Mesothelial cell of epicardium (in vitro differentiated cells): ENCODE measurements around the gene TP53BP1. TPM values are rescaled to one million over a fixed set of nuclear protein-coding genes. Genes with fewer than 3 reads are reported as not detected.

ENCODE experiments used
- DNase-seq, 2 experiments: peaks; one replicate each; pipeline ENCODE4 v3.0.0; 2021; ENCODE audit warnings: low spot score in 2 of 2; ENCODE audit not compliant: unreplicated experiment in 2 of 2
- H3K27ac Mint-ChIP-seq: 2 replicates; pipeline ENCODE4 v1.8.0; 2021; ENCODE audit warnings: mixed read lengths
- H3K27me3 Mint-ChIP-seq: 2 replicates; pipeline ENCODE4 v1.8.0; 2021; ENCODE audit warnings: low read depth, mixed read lengths
- H3K36me3 Mint-ChIP-seq: 2 replicates; pipeline ENCODE4 v1.8.0; 2021; ENCODE audit warnings: mixed read lengths
- H3K4me1 Mint-ChIP-seq: 2 replicates; pipeline ENCODE4 v1.8.0; 2021; ENCODE audit warnings: mixed read lengths
- H3K4me3 Mint-ChIP-seq: 2 replicates; pipeline ENCODE4 v1.8.0; 2021; ENCODE audit warnings: mild to moderate bottlenecking, moderate library complexity, mixed read lengths
- H3K9me3 Mint-ChIP-seq: 2 replicates; pipeline ENCODE4 v1.8.0; 2021; ENCODE audit warnings: mixed read lengths
- total RNA-seq: library from RNA; stranded (reverse); gene quantifications from 3 replicates; pipeline ENCODE4 v1.2.1, GENCODE V29; 2021
- TF ChIP-seq, protein P1 (sequence below): fragments of 200-600 bp; sonication (generic); IDR thresholded peaks from one replicate; pipeline ENCODE4 v1.5.0; 2021; ENCODE audit warnings: antibody characterized with exemption; ENCODE audit not compliant: unreplicated experiment

TP53BP1 gene
- total RNA-seq, 1 donor from 2014 or later, result 112 TPM

DNA sequence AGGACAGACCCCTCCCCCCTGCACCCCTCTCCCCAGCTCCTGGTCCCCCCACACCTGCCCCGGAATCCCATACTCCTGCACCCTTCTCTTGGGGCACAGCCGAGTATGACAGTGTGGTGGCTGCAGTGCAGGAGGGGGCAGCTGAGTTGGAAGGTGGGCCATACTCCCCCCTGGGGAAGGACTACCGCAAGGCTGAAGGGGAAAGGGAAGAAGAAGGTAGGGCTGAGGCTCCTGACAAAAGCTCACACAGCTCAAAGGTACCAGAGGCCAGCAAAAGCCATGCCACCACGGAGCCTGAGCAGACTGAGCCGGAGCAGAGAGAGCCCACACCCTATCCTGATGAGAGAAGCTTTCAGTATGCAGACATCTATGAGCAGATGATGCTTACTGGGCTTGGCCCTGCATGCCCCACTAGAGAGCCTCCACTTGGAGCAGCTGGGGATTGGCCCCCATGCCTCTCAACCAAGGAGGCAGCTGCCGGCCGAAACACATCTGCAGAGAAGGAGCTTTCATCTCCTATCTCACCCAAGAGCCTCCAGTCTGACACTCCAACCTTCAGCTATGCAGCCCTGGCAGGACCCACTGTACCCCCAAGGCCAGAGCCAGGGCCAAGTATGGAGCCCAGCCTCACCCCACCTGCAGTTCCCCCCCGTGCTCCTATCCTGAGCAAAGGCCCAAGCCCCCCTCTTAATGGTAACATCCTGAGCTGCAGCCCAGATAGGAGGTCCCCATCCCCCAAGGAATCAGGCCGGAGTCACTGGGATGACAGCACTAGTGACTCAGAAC, 34.3 kb upstream of the TP53BP1 start:
- peaks cover 8% of the 10 kb centered on the region for H3K9me3 Mint-ChIP-seq
- no peak for DNase-seq
- H3K27ac Mint-ChIP-seq, result no peak overlapping the region
- H3K4me1 Mint-ChIP-seq, result peaks cover 10% of the 10 kb centered on the region
- H3K36me3 Mint-ChIP-seq, result peaks cover 37% of the 10 kb centered on the region
- no peaks in the 10 kb centered on the region for H3K27me3 Mint-ChIP-seq
- no peak overlapping the region for H3K4me3 Mint-ChIP-seq
- TF ChIP-seq, protein P1, sequence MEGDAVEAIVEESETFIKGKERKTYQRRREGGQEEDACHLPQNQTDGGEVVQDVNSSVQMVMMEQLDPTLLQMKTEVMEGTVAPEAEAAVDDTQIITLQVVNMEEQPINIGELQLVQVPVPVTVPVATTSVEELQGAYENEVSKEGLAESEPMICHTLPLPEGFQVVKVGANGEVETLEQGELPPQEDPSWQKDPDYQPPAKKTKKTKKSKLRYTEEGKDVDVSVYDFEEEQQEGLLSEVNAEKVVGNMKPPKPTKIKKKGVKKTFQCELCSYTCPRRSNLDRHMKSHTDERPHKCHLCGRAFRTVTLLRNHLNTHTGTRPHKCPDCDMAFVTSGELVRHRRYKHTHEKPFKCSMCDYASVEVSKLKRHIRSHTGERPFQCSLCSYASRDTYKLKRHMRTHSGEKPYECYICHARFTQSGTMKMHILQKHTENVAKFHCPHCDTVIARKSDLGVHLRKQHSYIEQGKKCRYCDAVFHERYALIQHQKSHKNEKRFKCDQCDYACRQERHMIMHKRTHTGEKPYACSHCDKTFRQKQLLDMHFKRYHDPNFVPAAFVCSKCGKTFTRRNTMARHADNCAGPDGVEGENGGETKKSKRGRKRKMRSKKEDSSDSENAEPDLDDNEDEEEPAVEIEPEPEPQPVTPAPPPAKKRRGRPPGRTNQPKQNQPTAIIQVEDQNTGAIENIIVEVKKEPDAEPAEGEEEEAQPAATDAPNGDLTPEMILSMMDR, result no peak

DNA sequence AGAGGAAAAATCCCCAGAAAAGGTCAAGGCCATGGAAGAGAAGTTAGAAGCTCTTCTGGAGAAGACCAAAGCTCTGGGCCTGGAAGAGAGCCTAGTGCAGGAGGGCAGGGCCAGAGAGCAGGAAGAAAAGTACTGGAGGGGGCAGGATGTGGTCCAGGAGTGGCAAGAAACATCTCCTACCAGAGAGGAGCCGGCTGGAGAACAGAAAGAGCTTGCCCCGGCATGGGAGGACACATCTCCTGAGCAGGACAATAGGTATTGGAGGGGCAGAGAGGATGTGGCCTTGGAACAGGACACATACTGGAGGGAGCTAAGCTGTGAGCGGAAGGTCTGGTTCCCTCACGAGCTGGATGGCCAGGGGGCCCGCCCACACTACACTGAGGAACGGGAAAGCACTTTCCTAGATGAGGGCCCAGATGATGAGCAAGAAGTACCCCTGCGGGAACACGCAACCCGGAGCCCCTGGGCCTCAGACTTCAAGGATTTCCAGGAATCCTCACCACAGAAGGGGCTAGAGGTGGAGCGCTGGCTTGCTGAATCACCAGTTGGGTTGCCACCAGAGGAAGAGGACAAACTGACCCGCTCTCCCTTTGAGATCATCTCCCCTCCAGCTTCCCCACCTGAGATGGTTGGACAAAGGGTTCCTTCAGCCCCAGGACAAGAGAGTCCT, 33.4 kb upstream of the TP53BP1 start:
- Mint-ChIP-seq H3K36me3 (peaks cover 46% of the 10 kb centered on the region), H3K4me1 (peaks cover 4% of the 10 kb centered on the region), H3K4me3 (no peak overlapping the region), H3K9me3 (peaks cover 8% of the 10 kb centered on the region), H3K27me3 (no peaks in the 10 kb centered on the region), H3K27ac (no peak overlapping the region)
- TF ChIP-seq, protein P1, result no peak
- DNase-seq, result no peak

DNA sequence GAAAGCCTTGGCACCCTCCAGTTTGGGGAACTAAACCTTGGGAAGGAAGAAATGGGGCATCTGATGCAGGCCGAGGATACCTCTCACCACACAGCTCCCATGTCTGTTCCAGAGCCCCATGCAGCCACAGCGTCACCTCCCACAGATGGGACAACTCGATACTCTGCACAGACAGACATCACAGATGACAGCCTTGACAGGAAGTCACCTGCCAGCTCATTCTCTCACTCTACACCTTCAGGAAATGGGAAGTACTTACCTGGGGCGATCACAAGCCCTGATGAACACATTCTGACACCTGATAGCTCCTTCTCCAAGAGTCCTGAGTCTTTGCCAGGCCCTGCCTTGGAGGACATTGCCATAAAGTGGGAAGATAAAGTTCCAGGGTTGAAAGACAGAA, 32.2 kb upstream of the TP53BP1 start:
- Mint-ChIP-seq H3K36me3 (peaks cover 48% of the 10 kb centered on the region), H3K4me1 (no peaks in the 10 kb centered on the region), H3K4me3 (no peak overlapping the region), H3K27me3 (no peaks in the 10 kb centered on the region), H3K9me3 (peaks cover 8% of the 10 kb centered on the region), H3K27ac (no peak overlapping the region)
- TF ChIP-seq, protein P1, result no peak
- DNase-seq, result no peak

DNA sequence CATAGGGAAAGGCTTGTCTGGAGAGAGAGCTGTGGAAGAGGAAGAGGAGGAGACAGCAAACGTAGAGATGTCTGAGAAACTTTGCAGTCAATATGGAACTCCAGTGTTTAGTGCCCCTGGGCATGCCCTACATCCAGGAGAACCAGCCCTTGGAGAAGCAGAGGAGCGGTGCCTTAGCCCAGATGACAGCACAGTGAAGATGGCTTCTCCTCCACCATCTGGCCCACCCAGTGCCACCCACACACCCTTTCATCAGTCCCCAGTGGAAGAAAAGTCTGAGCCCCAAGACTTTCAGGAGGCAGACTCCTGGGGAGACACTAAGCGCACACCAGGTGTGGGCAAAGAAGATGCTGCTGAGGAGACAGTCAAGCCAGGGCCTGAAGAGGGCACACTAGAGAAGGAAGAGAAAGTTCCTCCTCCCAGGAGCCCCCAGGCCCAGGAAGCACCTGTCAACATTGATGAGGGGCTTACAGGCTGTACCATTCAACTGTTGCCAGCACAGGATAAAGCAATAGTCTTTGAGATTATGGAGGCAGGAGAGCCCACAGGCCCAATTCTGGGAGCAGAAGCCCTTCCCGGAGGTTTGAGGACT, 31.4 kb upstream of the TP53BP1 start:
- DNase-seq, result no peak
- Mint-ChIP-seq H3K4me1 (peaks cover 4% of the 10 kb centered on the region), H3K27ac (no peak overlapping the region), H3K36me3 (peaks cover 48% of the 10 kb centered on the region), H3K4me3 (no peak overlapping the region), H3K27me3 (no peaks in the 10 kb centered on the region), H3K9me3 (peaks cover 8% of the 10 kb centered on the region)
- TF ChIP-seq, protein P1, result no peak

DNA sequence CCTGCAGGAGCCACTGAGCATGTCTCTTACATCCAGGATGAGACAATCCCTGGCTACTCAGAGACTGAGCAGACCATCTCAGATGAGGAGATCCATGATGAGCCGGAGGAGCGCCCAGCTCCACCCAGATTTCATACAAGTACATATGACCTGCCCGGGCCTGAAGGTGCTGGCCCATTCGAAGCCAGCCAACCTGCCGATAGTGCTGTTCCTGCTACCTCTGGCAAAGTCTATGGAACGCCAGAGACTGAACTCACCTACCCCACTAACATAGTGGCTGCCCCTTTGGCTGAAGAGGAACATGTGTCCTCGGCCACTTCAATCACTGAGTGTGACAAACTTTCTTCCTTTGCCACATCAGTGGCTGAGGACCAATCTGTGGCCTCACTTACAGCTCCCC, 30.7 kb upstream of the TP53BP1 start:
- no peaks in the 10 kb centered on the region for H3K27me3 Mint-ChIP-seq
- H3K4me1 Mint-ChIP-seq, result peaks cover 11% of the 10 kb centered on the region
- TF ChIP-seq, protein P1, result no peak
- peaks cover 48% of the 10 kb centered on the region for H3K36me3 Mint-ChIP-seq
- H3K27ac Mint-ChIP-seq, result no peak overlapping the region
- peaks cover 8% of the 10 kb centered on the region for H3K9me3 Mint-ChIP-seq
- H3K4me3 Mint-ChIP-seq, result no peak overlapping the region
- no peak for DNase-seq
